Keratinocyte (primary cell): ENCODE measurements around the gene SOWAHD.

Experiments
- EZH2 ChIP-seq: IDR thresholded peaks from one replicate; pipeline ENCODE4 v1.6.1; 2012; ENCODE audit warnings: inconsistent platforms, mild to moderate bottlenecking, low read length, moderate library complexity
- TF ChIP-seq, protein P1 (sequence below), 3 experiments: IDR thresholded peaks in 1 of 3; conservative IDR thresholded peaks in 1 of 3; optimal IDR thresholded peaks in 1 of 3; 2 replicates in 2 of 3; 3 replicates in 1 of 3; pipeline versions ENCODE3 to v1.5.1; 2011; ENCODE audit warnings: low read length in 3 of 3, mild to moderate bottlenecking in 3 of 3, moderate library complexity in 2 of 3, control low read depth in 1 of 3, inconsistent platforms in 1 of 3; ENCODE audit not compliant: insufficient read depth in 2 of 3; ENCODE audit errors: extremely low read depth in 1 of 3

DNA sequence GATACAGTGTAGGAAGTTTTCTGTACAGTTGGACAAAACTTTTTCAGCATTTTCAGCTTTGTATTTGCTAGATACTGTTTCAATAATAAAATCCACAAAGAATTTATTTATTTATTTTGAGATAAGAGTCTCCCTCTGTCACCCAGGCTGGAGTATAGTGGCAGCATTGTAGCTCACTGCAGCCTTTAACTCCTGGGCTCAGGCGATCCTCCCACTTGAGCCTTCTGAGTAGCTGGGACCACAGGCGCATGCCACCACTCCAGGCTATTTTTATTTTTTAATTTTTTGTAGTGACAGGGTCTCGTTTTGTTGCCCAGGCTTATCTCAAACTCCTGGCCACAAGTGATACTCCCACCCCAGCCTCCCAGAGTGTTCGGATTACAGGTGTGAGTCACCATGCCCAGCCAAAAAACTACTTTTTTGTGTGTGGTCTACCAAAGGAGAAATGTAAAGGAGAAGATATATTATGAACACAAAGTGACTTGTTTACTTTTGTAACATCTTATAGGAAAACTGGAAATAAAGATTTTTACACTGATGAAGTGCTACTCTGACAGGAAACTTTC is 13.0 kb upstream of the SOWAHD start:
- TF ChIP-seq, protein P1, sequence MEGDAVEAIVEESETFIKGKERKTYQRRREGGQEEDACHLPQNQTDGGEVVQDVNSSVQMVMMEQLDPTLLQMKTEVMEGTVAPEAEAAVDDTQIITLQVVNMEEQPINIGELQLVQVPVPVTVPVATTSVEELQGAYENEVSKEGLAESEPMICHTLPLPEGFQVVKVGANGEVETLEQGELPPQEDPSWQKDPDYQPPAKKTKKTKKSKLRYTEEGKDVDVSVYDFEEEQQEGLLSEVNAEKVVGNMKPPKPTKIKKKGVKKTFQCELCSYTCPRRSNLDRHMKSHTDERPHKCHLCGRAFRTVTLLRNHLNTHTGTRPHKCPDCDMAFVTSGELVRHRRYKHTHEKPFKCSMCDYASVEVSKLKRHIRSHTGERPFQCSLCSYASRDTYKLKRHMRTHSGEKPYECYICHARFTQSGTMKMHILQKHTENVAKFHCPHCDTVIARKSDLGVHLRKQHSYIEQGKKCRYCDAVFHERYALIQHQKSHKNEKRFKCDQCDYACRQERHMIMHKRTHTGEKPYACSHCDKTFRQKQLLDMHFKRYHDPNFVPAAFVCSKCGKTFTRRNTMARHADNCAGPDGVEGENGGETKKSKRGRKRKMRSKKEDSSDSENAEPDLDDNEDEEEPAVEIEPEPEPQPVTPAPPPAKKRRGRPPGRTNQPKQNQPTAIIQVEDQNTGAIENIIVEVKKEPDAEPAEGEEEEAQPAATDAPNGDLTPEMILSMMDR (optimal IDR thresholded peaks at IDR 0.05 in 1 of 3, IDR thresholded peaks at IDR 0.05 in 1 of 3, conservative IDR thresholded peaks at IDR 0.05 in 1 of 3; ENCODE audit: extremely low read depth in 1 of 3, insufficient read depth in 2 of 3, low read length in 3 of 3) = no peak
- no peak for TF ChIP-seq EZH2
